Skin epidermis (tissue), 12 donors: ENCODE results near the gene E2F6.

Source experiments
- H3K27ac ChIP-seq, 21 experiments: fragments of 200-600 bp; sonication (generic) in 11 of 21; one replicate each; pipeline ENCODE4 v1.5.0; 2020; ENCODE audit warnings: mild to moderate bottlenecking in 3 of 21, inconsistent platforms in 2 of 21, moderate library complexity in 2 of 21
- H3K4me3 ChIP-seq, 7 experiments: fragments of 200-600 bp; sonication (generic) in 2 of 7; one replicate each; pipeline ENCODE4 v1.5.0; 2020; ENCODE audit warnings: inconsistent platforms in 2 of 7, mild to moderate bottlenecking in 2 of 7, moderate library complexity in 1 of 7

Gene E2F6

DNA sequence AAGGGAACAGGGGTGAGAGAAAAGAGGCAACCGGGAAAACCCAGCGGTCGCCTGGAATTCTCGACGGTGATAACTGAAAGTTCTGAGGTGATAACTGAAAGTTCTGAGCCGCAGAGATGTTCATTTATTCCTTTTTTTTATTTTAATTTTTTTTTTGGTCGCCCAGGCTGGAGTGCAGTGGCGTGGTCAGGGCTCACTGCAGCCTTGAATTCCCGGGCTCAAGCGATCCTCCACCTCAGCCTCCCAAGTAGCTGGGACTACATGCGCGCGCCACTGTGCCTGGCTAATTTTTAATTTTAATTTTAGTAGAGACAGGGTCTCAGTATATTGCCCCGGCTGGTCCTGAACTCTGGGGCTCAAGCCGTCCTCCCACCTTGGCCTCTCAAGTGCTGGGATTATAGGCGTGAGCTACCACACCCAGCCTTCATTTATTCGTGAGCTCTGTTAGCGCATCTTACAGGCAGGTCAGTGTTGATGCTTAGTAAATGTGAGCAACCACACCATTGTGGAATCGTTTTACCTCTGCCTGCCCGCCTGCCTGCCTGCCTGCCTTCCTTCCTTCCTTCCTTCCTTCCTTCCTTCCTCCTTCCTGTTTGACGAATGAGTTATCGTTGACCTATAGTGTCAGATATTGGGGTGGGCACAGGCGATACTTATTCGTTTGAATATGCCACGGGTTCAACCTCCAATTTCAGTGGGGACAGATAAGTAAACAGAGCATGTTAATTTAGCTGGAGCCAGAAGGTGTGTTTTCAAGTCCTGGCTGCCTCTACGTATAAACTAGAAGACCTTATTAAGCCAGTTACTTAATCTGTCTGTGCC, 557 bp upstream of the E2F6 start:
- Histone ChIP-seq H3K4me3 (peak overlapping the region; percentile 51 to 84 (median 70)), H3K27ac (peak overlapping the region in 19 of 21 experiments; percentile 43 to 96 (median 89))

- Histone ChIP-seq H3K4me3 (peak overlapping the region; percentile 51 to 84 (median 70)), H3K27ac (peak overlapping the region in 20 of 21 experiments; percentile 71 to 96 (median 89))
Measured at GRCh38 chr2:11465110-11465484, 864 bp downstream of the E2F6 start.

DNA sequence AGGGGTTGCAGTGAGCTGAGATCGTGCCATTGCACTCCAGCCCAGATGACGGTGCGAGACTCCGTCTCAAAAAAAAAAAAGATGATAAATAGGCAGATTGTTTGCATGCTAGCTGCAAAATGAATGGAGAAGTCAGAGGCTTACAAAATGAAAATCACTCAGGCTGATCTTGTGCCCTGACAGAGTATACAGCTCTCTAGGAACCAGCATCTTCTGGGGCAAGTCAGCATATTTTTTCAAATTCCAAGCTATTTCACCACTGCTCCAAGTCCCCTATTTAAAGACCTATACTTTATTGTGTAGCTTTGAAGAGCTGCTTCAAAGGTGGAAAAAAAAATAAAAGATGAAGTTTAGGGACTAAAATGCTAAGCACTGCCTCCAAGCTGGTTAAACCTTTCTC, 6.1 kb downstream of the E2F6 start:
- Histone ChIP-seq H3K27ac (no peak overlapping the region), H3K4me3 (no peak overlapping the region)

GRCh38 chr2:11458753-11459152, 7.2 kb downstream of the E2F6 start:
- H3K27ac ChIP-seq: no peak overlapping the region
- no peak overlapping the region for H3K4me3 ChIP-seq

DNA sequence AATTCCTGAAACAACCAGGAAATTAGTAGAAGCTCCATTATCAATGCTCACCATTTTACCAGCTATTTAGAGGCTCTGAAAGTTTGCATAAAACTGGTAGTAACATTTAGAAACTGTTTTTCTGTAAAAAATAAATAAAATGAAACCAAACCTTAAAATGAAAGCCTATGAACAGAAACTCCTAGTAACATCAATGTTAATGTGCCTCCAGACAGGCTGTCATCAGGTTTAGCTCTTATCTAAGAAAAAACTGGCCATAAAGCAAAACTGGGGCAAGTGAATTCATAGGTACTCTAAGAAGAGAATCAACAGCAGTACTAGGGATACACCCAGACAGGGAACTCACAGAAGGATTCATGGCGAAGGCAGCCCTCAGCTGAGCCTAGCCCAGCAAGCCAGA, 8.0 kb downstream of the E2F6 start:
- Histone ChIP-seq H3K27ac (no peak overlapping the region), H3K4me3 (no peak overlapping the region)

DNA sequence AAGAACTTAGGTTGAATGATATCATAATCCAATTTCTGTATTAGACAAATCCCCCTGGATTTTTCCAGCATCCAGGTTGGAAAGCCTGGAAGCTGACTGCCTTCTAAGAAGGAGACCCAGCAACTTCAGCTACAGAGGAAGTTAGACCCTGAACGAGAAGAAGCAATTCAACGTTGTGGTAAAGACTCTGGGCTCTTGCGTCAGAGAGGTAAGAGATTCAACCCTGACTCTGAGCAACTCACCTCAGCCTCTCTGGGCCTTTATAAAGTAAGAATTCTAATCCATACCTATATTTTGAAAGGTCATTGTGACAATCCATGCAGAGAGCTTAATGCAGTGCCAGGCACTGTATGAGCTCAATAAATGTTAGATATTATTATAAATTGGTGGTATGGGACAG, 9.7 kb downstream of the E2F6 start:
- H3K27ac ChIP-seq: no peak overlapping the region

GRCh38 chr2:11454824-11455223, 11.1 kb downstream of the E2F6 start:
- Histone ChIP-seq H3K4me3 (no peak overlapping the region), H3K27ac (no peak overlapping the region)

More for the DNA sequence above, 9.7 kb downstream of the E2F6 start:
- no peak overlapping the region for H3K4me3 ChIP-seq

GRCh38 chr2:11450791-11451190, 15.2 kb downstream of the E2F6 start:
- H3K27ac ChIP-seq: no peak overlapping the region
- no peak overlapping the region for H3K4me3 ChIP-seq

GRCh38 chr2:11446733-11447248, 19.2 kb downstream of the E2F6 start:
- Histone ChIP-seq H3K27ac (no peak overlapping the region), H3K4me3 (no peak overlapping the region)

- Histone ChIP-seq H3K4me3 (no peak overlapping the region), H3K27ac (no peak overlapping the region)
Measured at GRCh38 chr2:11444737-11445136, 21.2 kb downstream of the E2F6 start.

GRCh38 chr2:11438555-11439080, 27.3 kb downstream of the E2F6 start:
- no peak overlapping the region for H3K27ac ChIP-seq
- no peak overlapping the region for H3K4me3 ChIP-seq

- no peak overlapping the region for H3K4me3 ChIP-seq
- H3K27ac ChIP-seq: no peak overlapping the region
Measured at GRCh38 chr2:11437602-11438001, 28.4 kb downstream of the E2F6 start.

- H3K4me3 ChIP-seq: no peak overlapping the region
- H3K27ac ChIP-seq: no peak overlapping the region
Measured at GRCh38 chr2:11435036-11435435, 30.9 kb downstream of the E2F6 start.

- Histone ChIP-seq H3K27ac (no peak overlapping the region), H3K4me3 (no peak overlapping the region)
Measured at GRCh38 chr2:11434443-11434842, 31.5 kb downstream of the E2F6 start.

- Histone ChIP-seq H3K4me3 (no peak overlapping the region), H3K27ac (no peak overlapping the region)
Measured at GRCh38 chr2:11433822-11434221, 32.1 kb downstream of the E2F6 start.

DNA sequence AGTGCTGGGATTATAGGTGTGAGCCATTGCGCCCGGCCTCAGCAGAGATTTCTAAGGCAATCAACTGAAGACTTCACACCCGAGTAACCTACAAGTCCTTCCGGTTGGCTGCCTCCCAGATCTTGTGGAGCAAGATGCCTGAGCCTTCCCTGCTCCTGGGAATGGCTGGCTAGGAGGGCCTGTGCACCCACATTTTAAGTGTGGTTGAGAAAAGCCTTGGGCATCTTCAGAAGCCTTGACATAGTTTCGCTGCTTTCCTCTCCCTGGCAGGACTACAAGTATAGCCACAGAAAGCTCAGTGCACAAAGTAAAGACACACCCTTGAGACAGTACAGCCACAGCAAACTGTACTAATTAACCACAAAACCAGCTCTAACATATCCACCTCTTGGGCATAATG, 35.2 kb downstream of the E2F6 start:
- Histone ChIP-seq H3K4me3 (no peak overlapping the region), H3K27ac (no peak overlapping the region)

GRCh38 chr2:11427224-11427623, 38.7 kb downstream of the E2F6 start:
- Histone ChIP-seq H3K27ac (no peak overlapping the region), H3K4me3 (no peak overlapping the region)

DNA sequence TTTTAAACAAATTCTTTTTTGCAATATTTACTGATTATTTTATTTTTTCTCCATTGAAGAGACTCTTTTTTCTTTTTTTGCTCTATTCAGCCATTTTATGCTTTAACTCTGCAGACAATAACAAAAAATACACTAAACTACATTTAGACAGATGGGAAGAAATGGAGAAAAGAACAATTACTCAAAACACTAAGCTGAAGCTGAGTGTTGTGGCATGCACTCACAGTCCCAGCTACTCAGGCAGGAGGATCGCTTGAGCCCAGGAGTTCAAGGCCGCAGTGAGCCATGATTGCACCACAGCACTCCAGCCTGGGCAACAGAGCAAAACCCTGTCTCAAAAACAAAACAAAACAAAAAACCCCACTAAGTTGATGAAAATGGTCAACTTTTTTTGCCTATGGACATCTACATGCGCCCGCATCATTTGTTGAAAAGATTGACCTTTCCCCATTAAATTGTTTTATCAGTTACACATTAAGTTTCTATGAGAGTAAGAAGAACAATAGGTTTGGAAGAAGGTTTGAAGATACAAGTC, 43.0 kb downstream of the E2F6 start:
- Histone ChIP-seq H3K27ac (no peak overlapping the region), H3K4me3 (no peak overlapping the region)

- Histone ChIP-seq H3K27ac (no peak overlapping the region), H3K4me3 (no peak overlapping the region)
Measured at GRCh38 chr2:11422491-11422865, 43.5 kb downstream of the E2F6 start.

- H3K27ac ChIP-seq: no peak overlapping the region
Measured at GRCh38 chr2:11421863-11422490, 44.0 kb downstream of the E2F6 start.

DNA sequence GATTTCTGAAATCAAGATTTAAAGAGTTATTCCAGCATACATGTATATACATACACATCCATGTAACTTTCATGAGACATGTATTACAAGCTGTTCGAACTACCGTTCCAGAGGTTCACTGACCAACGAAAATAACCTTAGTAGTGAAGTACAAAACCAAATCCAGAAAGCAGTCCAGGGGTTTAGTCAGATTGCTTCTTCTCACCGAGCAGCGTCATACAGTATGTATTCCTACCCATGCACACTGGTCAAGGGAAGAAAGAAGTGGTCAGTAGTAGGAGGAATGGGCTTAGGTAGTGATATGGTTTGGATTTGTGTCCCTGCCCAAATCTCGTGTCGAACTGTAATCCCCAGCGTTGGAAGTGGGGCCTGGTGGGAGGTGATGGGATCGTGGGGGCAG, 45.3 kb downstream of the E2F6 start:
- no peak overlapping the region for H3K27ac ChIP-seq
- H3K4me3 ChIP-seq: no peak overlapping the region

More at GRCh38 chr2:11421863-11422490, 44.0 kb downstream of the E2F6 start:
- H3K4me3 ChIP-seq: no peak overlapping the region
